ENCODE data around the gene MIEF2.
"Not testable (repeated sequence)": the region's sequence is repeated elsewhere in the genome, so short reads cannot be mapped to it uniquely, and the experiment has no call there.

MIEF2 gene

GRCh38 chr17:18267927-18268711 lies 7.7 kb downstream of the MIEF2 start:
- intact Hi-C loops (cut with DNase I), result no loop called here

DNA sequence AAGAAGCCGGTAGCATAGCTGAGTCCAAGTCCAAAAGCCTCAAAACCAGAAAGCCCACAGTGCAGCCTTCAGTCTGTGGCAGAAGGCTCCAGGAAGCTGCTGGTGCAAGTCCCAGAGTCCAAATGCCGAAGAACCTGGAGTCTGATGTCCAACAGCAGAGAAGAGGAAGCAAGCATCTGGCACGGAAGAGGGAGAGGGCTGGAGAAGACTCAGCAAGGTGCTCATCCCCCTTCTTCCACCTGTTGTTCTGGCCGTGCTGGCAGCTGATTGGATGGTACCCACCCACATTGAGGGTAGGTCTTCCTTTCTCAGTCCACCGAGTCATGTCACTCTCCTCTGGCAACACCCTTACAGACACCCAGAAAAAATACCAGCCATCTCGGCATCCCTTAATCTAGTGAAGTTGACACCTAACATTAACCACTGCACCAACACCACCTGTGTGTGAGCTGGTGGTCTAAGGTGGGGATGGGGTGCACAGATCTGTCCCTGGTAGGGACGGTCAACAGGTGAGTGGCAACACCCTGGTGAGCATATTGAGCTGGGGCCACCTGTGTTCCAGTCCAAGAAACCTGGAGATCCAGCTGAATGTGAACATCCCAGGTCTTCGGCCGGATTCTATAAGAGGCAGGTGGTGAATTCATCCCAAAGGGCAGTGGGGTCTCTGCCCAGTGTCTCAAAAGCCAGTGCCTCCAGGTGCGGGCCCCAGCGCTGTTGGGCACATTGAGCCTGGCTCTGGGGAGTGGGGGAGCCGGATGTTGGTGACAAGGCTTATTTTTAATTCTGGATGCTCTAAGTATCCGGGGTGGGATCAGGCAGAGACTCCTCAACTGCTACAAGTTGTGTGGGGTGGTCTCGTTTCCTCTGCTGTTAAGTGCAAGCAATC lies 9.8 kb downstream of the MIEF2 start:
- intact Hi-C loops (cut with DNase I), result no loop called here
- no peak for DNase-seq

More at GRCh38 chr17:18267927-18268711, 7.7 kb downstream of the MIEF2 start:
- no peak for DNase-seq

DNA sequence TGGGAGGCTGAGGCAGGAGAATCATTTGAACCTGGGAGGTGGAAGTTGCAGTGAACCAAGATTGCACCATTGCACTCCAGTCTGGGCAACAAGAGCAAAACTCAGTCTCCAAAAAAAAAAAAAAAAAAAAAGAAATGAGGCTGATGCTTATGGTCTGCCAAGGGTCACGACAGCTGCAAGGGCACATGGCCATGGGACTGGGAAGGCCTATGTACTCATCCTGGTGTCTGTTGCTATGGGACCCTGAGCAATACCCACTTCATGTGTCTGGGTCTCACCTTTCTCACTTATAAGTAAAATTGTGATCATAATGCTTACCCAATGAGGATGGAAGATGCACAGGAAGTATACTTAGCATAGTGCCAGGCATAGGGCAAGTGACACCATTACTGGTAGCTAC lies 16.6 kb downstream of the MIEF2 start:
- intact Hi-C loops (cut with DNase I), result no loop called here
- DNase-seq, result no peak

DNA sequence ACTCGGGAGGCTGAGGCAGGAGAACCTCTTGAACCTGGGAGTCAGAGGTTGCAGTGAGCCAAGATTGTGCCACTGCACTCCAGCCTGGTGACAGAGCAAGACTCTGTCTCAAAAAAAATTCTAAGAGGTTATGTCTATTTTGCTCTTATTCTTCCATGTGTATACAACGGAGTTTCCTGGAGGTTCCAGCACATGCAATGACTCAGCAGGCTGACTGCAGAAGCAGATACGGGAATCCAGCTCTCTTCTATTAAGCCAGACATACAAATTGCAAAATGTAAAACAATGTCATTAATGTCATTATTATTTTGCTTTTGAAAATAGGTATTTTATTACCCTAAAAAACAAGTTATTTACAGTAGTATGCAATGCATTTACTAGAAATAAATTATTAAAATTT lies 18.4 kb downstream of the MIEF2 start:
- peak in 2 of 42 donors; percentile 20 to 21 for DNase-seq
- intact Hi-C loops (cut with DNase I), result no loop called here

DNA sequence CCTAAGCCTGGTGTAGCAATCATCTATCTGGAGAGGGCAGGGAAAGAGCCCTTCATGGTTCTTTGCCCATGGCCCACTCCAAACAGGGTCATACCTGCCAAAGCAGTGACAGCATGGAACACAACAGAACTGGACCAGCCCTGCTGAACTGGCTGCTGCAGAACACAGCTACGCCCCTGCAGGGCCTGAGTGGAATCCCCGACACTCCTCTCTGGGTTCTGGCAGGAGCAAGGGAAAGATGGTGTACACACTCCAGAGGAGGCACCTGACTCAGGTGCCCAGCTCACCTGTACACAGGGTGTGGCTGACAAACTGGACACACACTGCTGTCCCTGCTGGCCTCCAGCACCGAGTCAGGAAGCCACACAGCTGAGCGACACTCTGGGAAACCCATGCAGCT lies 19.8 kb downstream of the MIEF2 start:
- DNase-seq, result no peak
- intact Hi-C loops (cut with DNase I), result no loop called here

- no peak for DNase-seq
- intact Hi-C loops (cut with DNase I), result no loop called here
Observed at GRCh38 chr17:18280766-18281371, 20.4 kb downstream of the MIEF2 start.

GRCh38 chr17:18281788-18282187 lies 21.3 kb downstream of the MIEF2 start:
- intact Hi-C loops (cut with DNase I), result no loop called here
- DNase-seq, result no peak

DNA sequence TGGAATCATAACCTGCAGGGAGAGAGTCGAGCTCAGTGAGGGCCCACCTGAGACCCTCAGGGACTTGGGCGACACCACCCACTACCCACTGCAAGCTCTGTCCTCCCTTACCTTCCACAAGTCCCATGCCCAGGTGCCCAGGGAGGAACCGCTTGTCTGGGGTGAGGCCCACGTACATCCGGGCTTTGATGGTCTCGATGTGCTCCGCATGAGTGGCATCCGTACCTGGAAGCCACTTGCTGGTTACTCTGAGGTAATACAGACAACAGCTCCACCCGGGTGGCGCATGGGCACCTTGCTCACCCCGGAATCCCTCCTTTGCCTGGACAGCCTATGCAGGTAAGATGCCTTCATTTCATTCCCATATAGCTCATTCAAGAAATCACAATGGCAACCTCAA lies 24.8 kb downstream of the MIEF2 start:
- intact Hi-C loops (cut with DNase I), result no loop called here
- no peak for DNase-seq

DNA sequence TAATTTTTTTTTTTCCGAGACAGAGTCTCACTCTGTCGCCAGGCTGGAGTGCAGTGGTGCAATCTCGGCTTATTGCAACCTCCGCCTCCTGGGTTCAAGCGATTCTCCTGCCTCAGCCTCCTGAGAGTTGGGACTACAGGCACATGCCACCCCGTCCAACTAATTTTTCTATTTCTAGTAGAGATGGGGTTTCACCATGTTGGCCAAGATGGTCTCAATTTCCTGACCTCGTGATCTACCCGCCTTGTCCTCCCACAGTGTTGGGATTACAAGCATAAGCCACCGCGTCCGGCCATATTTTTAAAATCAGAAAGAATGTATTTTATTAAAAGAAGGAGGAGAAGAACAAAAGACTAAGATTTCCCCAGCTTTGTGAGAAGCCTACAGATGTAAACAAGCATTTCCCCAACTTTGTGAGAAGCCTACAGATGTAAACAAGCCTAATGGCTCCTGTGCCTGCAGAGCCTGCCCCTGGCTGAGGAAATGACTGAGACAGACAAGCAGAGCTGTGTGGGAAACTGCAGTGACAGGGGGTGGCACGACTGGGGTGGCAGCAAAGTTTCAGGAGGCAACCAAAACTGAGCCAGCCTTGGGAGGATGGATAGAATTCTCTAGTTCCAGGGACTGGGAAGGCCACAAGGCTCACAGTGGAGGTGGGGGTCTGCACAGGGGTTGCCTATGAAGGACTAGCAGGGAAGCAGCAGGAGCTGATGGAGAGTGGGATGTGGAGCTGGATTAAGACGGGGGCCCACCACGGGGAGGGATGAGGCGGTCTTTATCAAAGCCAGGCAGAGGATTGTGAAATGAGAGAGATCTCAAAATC lies 31.5 kb downstream of the MIEF2 start:
- intact Hi-C loops (cut with DNase I), result no loop called here
- no peak for DNase-seq

DNA sequence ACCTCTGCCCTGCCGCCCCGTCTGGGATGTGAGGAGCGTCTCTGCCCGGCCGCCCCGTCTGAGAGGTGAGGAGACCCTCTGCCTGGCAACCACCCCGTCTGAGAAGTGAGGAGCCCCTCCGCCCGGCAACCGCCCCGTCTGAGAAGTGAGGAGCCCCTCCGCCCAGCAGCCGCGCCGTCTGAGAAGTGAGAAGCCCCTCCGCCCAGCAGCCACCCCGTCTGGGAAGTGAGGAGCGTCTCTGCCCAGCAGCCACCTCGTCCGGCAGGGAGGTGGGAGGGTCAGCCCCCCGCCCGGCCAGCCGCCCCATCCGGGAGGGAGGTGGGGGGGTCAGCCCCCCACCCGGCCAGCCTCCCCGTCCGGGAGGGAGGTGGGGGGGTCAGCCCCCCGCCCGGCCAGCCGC lies 37.6 kb downstream of the MIEF2 start:
- intact Hi-C loops (cut with DNase I), result not testable (repeated sequence)

DNA sequence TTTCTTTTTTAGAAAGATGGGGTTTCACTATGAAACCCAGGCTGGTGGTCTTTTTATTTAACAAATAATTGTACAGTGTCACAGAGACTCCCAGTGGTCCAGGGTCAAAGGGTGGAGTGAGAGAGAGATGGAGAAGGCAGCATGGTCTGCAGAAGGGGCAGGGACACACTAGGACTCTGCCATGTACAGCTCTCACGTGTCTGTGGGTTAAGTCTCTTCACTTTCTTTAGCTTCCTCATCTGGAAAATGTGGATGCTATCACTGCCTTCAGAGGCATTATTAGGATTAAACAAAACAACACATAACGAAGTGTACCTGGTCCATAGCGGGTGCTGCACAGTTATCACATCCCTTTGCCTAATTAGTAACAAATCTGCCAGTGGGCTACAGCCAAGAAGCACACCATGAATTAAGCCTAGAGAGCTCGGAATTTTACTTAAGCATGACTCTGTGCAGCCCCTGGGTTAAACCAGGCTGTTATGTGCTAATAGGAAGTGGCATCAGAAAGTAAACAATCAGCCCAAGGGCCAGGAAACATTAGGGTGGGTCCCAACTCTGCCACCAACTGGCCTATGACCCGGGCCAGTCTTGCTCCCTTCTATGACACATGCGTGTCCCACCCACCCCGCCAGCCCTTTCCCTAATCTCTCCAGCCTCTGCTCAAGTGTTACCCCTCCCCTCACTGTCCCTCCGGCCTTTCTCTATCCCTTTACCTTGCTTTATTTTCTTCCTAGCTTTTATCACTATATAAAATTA lies 40.4 kb downstream of the MIEF2 start:
- intact Hi-C loops (cut with DNase I), result no loop called here
- no peak for DNase-seq

More for the DNA sequence above, 37.6 kb downstream of the MIEF2 start:
- DNase-seq, result not testable (repeated sequence)

DNA sequence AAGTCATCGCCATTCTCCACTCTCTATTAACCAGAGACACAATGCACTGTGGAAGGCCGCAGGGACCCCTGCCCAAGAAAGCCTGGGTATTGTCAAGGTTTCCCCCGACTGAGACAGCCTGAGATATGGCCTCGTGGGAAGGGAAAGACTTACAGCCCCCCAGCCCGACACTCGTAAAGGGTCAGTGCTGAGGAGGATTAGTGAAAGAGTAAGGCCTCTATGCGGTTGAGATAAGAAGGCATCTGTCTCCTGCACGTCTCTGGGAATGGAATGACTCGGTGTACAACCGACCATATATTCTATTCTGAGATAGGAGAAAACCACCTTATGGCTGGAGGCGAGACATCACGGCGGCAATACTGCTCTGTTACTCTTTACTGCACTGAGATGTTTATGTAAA lies 42.7 kb downstream of the MIEF2 start:
- intact Hi-C loops (cut with DNase I); DNase-seq: not testable (repeated sequence)

DNA sequence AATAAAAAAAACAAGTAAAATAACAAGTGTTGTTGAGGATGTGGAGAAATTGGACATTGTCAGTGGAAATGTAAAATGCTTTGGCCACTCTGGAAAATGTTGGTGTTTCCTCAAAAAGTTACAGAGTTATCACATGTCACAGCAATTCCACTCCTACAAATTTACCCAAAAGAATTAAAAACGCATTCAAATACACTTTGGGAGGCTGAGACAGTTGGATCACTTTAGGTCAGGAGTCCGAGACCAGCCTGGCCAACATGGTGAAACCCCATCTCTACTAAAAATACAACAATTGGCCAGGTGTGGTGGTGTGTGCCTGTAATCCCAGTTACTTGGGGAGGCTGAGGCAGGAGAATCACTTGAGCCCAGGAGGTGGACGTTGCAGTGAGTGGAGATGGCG lies 48.7 kb downstream of the MIEF2 start:
- intact Hi-C loops (cut with DNase I), result no loop called here
- DNase-seq, result no peak

- intact Hi-C loops (cut with DNase I), result loop anchor here (5.0 to 10.0 kb wide), 3 partner anchors 59 to 227 kb away; partner anchors contain the start of genes ALKBH5, DRG2 and FLII
- peak in 6 of 42 donors; percentile 3 to 24 (median 16) for DNase-seq
Observed at GRCh38 chr17:18314059-18314730, 53.7 kb downstream of the MIEF2 start.

DNA sequence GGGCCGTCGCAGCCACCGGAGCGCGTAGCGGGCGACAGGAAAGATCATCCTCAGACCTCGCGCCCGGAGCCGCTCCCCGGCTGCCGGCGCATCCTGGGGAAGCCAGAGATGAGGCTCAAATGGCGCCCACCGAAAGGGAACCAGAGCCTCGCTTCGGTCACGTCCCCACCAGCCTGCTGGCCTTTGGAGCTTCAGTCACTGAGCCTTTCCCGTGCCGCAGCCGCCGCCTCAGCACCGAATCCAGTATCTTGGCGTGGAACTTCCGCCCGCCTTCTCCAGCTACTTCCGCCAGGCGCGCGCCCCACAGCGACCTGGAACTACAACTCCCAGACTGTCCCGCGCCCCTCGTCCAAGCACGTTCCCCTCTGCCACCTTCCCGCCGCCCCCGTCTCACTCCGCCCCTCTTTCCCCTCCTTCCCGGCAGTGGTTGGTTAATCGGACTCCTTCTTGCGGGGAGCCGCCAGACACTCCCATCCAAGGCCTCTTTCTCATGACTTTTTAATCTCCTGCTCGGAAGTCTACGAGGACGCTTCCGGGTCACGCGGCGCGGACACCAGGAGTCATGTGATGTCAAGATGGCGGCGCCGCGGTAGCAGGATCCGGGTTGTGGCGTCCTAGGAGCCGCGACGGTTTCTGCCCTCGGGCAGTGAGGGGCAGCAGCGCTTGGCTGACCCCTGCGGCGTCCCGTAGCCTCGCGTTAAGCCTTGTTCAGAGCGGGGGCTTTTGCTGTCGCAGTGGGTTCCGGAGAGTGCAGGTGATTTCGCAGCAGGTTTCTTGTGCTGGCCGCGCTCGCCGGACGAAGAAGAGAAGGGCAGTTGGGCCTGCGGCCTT lies 54.5 kb downstream of the MIEF2 start, which contains the start of the genes SMCR8 and TOP3A:
SMCR8 (plus strand) TSS at position 563 of the 831 bp plus-strand sequence. CDS start 497 bp downstream, outside the sequence.
TOP3A (minus strand) TSS at position 264 of the 831 bp plus-strand sequence; CDS start at position 48, 216 bp downstream.
- intact Hi-C loops (cut with DNase I), result loop anchor here (5.0 to 10.0 kb wide), 3 partner anchors 60 to 228 kb away; partner anchors contain the start of genes ALKBH5, DRG2 and FLII
- DNase-seq, result peak; percentile 95 to 99 (median 98)

DNA sequence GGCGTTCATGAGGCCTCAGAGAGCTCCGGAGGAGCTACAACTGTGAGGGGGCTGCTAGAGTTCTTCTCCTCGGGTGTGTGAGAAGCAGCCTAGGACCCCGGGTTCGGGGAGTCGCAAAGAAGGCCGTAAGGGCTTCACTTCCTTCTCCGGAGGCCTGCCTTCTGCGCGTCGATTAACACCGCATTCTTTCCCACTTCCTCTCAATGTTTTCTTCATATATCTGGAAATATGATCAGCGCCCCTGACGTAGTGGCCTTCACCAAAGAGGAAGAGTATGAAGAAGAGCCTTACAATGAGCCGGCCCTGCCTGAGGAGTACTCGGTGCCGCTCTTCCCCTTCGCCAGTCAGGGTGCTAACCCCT lies 55.1 kb downstream of the MIEF2 start:
- intact Hi-C loops (cut with DNase I), result loop anchor here (10.0 kb wide), 2 partner anchors 61 to 131 kb away; partner anchors contain the start of genes ALKBH5 and FLII
- peak in 1 of 42 donors; percentile 25 for DNase-seq

Data from head of caudate nucleus (tissue), 42 donors.